ENCODE data around the gene FAM53C. TPM values are rescaled to one million over a fixed set of nuclear protein-coding genes. Genes with fewer than 3 reads are reported as not detected.

The FAM53C gene
- total RNA-seq, 2 experiments from 2014 or later, result 81.0 to 83.8 TPM

GRCh38 chr5:138339091-138339456 is 1.0 kb downstream of the FAM53C start:
- Mint-ChIP-seq H3K9me3 (no peaks in the 10 kb centered on the region), H3K27me3 (no peaks in the 10 kb centered on the region), H3K27ac (peak overlapping the region; percentile 84), H3K4me1 (ENCODE audit: low read depth) (peaks cover 46% of the 10 kb centered on the region), H3K4me3 (peak overlapping the region; percentile 94), H3K36me3 (ENCODE audit: low read depth) (peaks cover 26% of the 10 kb centered on the region)
- ChIA-PET CTCF (interaction anchor here (1.3 to 13.3 kb wide), 2 partner anchors 12 to 14 kb away, joined by 3 to 248 read pairs; partner anchors contain the start of gene KDM3B), POLR2A (interaction anchor here (0.6 to 8.5 kb wide), 5 partner anchors 12 to 258 kb away, joined by 3 to 293 read pairs (median 3); partner anchors contain the start of genes BRD8, ETF1, KDM3B and KIF20A)
- ATAC-seq (ENCODE audit: poor library complexity), result no peak
- Histone ChIP-seq H3K4me3 (ENCODE audit: low read length) (peak overlapping the region; percentile 62), H3K27ac (ENCODE audit: low read depth in 1 of 2, low read length in 2 of 2) (peak overlapping the region in 1 of 2 donors; percentile 95), H3K9me3 (ENCODE audit: control insufficient read depth in 1 of 2, insufficient read depth in 1 of 2, low read length in 2 of 2) (no peaks in the 10 kb centered on the region), H3K36me3 (ENCODE audit: insufficient read depth, low read length) (peaks cover 22% of the 10 kb centered on the region), H3K27me3 (ENCODE audit: control insufficient read depth in 1 of 2, insufficient read depth in 2 of 2, low read length in 2 of 2) (no peaks in the 10 kb centered on the region), H3K4me1 (ENCODE audit: insufficient read depth, low read length) (peaks cover 21% of the 10 kb centered on the region)
- intact Hi-C loops (cut with DNase I, micrococcal nuclease), result loop anchor here (2.0 to 10.0 kb wide), 6 partner anchors 14 to 1066 kb away; partner anchors contain the start of genes CDC23 (in 1 of the 2), HNRNPA0 (in 1 of the 2), HSPA9 (in 1 of the 2) and KDM3B (in 1 of the 2)
- TF ChIP-seq, protein P1, sequence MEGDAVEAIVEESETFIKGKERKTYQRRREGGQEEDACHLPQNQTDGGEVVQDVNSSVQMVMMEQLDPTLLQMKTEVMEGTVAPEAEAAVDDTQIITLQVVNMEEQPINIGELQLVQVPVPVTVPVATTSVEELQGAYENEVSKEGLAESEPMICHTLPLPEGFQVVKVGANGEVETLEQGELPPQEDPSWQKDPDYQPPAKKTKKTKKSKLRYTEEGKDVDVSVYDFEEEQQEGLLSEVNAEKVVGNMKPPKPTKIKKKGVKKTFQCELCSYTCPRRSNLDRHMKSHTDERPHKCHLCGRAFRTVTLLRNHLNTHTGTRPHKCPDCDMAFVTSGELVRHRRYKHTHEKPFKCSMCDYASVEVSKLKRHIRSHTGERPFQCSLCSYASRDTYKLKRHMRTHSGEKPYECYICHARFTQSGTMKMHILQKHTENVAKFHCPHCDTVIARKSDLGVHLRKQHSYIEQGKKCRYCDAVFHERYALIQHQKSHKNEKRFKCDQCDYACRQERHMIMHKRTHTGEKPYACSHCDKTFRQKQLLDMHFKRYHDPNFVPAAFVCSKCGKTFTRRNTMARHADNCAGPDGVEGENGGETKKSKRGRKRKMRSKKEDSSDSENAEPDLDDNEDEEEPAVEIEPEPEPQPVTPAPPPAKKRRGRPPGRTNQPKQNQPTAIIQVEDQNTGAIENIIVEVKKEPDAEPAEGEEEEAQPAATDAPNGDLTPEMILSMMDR (IDR thresholded peaks at IDR 0.05), result no peak
- DNase-seq, result peak in 1 of 14 experiments; percentile 23

DNA sequence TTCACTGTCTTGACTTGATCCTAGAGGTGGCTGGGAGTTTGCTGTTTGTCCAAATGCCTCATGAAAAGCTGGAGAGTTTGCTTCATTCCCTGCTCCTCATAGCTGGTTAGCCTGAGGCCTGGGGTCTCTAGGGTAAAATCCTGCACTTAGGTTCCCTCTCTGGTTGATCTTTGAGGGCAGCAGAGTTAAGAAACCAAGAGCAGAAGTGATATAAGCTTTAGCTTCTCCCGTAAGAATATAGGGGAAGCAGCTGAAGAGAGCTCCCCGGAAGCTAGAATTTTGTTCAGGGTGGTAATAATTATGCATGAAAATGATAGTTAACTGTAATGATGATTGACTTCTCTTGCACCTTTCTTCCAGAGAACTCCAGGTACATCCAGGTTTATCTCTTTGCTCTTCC is 1.4 kb downstream of the FAM53C start:
- Mint-ChIP-seq H3K9me3 (no peaks in the 10 kb centered on the region), H3K4me3 (peak overlapping the region; percentile 94), H3K27ac (peak overlapping the region; percentile 84), H3K4me1 (ENCODE audit: low read depth) (peaks cover 46% of the 10 kb centered on the region), H3K27me3 (no peaks in the 10 kb centered on the region), H3K36me3 (ENCODE audit: low read depth) (peaks cover 30% of the 10 kb centered on the region)
- Histone ChIP-seq H3K27ac (ENCODE audit: low read depth in 1 of 2, low read length in 2 of 2) (no peak overlapping the region), H3K9me3 (ENCODE audit: control insufficient read depth in 1 of 2, insufficient read depth in 1 of 2, low read length in 2 of 2) (no peaks in the 10 kb centered on the region), H3K4me3 (ENCODE audit: low read length) (peak overlapping the region; percentile 62), H3K27me3 (ENCODE audit: control insufficient read depth in 1 of 2, insufficient read depth in 2 of 2, low read length in 2 of 2) (no peaks in the 10 kb centered on the region), H3K36me3 (ENCODE audit: insufficient read depth, low read length) (peaks cover 22% of the 10 kb centered on the region), H3K4me1 (ENCODE audit: insufficient read depth, low read length) (peaks cover 21% of the 10 kb centered on the region)
- CTCF ChIA-PET, result interaction anchor here (1.3 to 13.3 kb wide), 2 partner anchors 12 to 13 kb away, joined by 3 to 248 read pairs; partner anchors contain the start of gene KDM3B
- TF ChIP-seq, protein P1 (IDR thresholded peaks at IDR 0.05), result no peak
- no peak for ATAC-seq (ENCODE audit: poor library complexity)
- POLR2A ChIA-PET, result interaction anchor here (0.6 to 8.5 kb wide), 4 partner anchors 8 to 204 kb away, joined by 3 to 293 read pairs (median 6); partner anchors contain the start of genes CDC25C, ETF1 and KDM3B
- intact Hi-C loops (cut with DNase I, micrococcal nuclease), result loop anchor here (2.0 to 10.0 kb wide), 6 partner anchors 13 to 1065 kb away; partner anchors contain the start of genes CDC23 (in 1 of the 2), HNRNPA0 (in 1 of the 2), HSPA9 (in 1 of the 2) and KDM3B (in 1 of the 2)
- no peak for DNase-seq

DNA sequence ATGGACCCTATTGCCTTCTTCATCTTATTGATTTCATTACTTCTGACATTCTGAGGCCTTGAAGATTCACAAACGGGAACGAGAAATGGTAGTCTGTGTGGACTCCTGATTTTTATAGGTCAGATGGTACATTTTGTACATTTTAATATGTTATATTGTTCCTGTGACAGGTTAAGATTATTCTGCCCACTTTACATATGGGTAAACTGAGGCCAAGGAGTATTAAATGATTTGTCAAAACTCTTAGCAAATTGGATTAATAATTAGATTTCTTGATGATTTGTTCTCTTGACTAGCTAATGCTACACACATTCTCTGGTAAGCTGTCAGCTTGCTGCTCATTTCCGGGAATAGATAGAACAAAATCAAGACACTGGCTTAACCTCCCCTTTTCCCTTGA is 1.9 kb downstream of the FAM53C start:
- Mint-ChIP-seq H3K36me3 (ENCODE audit: low read depth) (peaks cover 35% of the 10 kb centered on the region), H3K4me1 (ENCODE audit: low read depth) (peaks cover 46% of the 10 kb centered on the region), H3K27me3 (no peaks in the 10 kb centered on the region), H3K4me3 (peak overlapping the region; percentile 94), H3K9me3 (no peaks in the 10 kb centered on the region), H3K27ac (peak overlapping the region; percentile 84)
- no peak overlapping the region for H3K27ac ChIP-seq (ENCODE audit: low read depth in 1 of 2, low read length in 2 of 2)
- DNase-seq (no peak), ATAC-seq (ENCODE audit: poor library complexity) (no peak)
- H3K9me3 ChIP-seq (ENCODE audit: control insufficient read depth in 1 of 2, insufficient read depth in 1 of 2, low read length in 2 of 2), result no peaks in the 10 kb centered on the region
- intact Hi-C loops (cut with DNase I, micrococcal nuclease), result loop anchor here in 1 of 2 experiments (10.0 kb wide), 1 partner anchor 675 kb away; no protein-coding TSS in a partner anchor
- ChIA-PET POLR2A (interaction anchor here (1.0 to 8.5 kb wide), 3 partner anchors 9 to 203 kb away, joined by 3 to 293 read pairs (median 8); partner anchors contain the start of genes CDC25C, ETF1 and KDM3B), CTCF (interaction anchor here (1.3 to 13.3 kb wide), 2 partner anchors 13 kb away, joined by 3 to 248 read pairs; partner anchors contain the start of gene KDM3B)
- no peak overlapping the region for H3K4me3 ChIP-seq (ENCODE audit: low read length)
- H3K36me3 ChIP-seq (ENCODE audit: insufficient read depth, low read length), result peaks cover 27% of the 10 kb centered on the region
- no peaks in the 10 kb centered on the region for H3K27me3 ChIP-seq (ENCODE audit: control insufficient read depth in 1 of 2, insufficient read depth in 2 of 2, low read length in 2 of 2)
- H3K4me1 ChIP-seq (ENCODE audit: insufficient read depth, low read length), result peaks cover 21% of the 10 kb centered on the region
- TF ChIP-seq, protein P1 (IDR thresholded peaks at IDR 0.05), result no peak

Data from CD4-positive, alpha-beta T cell (primary cell).